Measurements from ENCODE around the gene TFR2.
A peak's percentile ranks its signal among the peaks of the same experiment; 100 is the strongest.

DNA sequence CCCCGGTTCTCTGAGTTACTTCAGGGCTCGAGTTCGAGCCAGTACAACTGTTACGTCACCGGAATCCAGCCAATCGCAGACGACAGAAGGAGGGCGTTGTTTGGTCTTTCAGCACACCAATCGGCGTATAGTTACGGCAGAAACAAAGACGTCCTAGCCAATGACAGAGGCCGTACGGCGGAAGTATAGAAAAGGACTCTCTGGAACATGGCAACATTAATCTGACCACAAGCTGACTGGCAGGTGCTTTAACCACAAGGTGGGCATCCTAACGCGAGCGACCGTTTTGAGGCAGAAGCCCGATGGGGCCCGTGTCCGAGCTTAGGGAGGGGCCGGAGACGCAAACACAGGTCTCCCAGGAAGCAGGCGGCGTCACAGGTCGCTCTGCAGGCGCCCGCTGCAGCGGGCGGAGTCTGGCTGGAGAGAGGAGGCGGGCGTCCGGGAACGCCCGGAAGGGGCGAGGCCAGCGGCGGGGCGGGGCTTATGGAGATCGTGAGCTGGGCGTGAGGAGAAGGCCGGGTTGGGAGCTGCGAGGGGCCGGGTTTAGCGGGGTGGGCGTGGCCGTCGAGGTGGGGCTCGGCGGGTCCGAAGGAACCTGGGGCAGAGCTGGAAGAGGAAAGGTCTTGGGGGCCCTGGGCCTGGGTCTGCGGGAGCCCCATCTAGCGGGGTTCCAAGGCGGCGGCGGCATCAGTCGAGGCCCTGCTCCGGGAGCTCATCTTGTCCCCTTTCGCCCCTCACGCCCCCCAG is 29.2 kb downstream of the TFR2 start, which contains the start of gene MOSPD3:
- TF ChIP-seq, protein P1, sequence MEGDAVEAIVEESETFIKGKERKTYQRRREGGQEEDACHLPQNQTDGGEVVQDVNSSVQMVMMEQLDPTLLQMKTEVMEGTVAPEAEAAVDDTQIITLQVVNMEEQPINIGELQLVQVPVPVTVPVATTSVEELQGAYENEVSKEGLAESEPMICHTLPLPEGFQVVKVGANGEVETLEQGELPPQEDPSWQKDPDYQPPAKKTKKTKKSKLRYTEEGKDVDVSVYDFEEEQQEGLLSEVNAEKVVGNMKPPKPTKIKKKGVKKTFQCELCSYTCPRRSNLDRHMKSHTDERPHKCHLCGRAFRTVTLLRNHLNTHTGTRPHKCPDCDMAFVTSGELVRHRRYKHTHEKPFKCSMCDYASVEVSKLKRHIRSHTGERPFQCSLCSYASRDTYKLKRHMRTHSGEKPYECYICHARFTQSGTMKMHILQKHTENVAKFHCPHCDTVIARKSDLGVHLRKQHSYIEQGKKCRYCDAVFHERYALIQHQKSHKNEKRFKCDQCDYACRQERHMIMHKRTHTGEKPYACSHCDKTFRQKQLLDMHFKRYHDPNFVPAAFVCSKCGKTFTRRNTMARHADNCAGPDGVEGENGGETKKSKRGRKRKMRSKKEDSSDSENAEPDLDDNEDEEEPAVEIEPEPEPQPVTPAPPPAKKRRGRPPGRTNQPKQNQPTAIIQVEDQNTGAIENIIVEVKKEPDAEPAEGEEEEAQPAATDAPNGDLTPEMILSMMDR (IDR thresholded peaks at IDR 0.05 in 8 of 11, conservative IDR thresholded peaks at IDR 0.05 in 3 of 11): peak in 2 of 11 experiments; percentile 17 to 22
- peak in 2 of 3 donors; percentile 56 to 77 for TF ChIP-seq POLR2A (IDR thresholded peaks at IDR 0.05)
